ENCODE results near the gene EXOG.

EXOG gene

GRCh38 chr3:38541806-38542205, 45.7 kb downstream of the EXOG start:
- DNase-seq (ENCODE audit: low read depth), result peak; percentile 25
- TF ChIP-seq, protein P1, sequence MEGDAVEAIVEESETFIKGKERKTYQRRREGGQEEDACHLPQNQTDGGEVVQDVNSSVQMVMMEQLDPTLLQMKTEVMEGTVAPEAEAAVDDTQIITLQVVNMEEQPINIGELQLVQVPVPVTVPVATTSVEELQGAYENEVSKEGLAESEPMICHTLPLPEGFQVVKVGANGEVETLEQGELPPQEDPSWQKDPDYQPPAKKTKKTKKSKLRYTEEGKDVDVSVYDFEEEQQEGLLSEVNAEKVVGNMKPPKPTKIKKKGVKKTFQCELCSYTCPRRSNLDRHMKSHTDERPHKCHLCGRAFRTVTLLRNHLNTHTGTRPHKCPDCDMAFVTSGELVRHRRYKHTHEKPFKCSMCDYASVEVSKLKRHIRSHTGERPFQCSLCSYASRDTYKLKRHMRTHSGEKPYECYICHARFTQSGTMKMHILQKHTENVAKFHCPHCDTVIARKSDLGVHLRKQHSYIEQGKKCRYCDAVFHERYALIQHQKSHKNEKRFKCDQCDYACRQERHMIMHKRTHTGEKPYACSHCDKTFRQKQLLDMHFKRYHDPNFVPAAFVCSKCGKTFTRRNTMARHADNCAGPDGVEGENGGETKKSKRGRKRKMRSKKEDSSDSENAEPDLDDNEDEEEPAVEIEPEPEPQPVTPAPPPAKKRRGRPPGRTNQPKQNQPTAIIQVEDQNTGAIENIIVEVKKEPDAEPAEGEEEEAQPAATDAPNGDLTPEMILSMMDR (conservative IDR thresholded peaks at IDR 0.05; ENCODE audit: control insufficient read depth, insufficient read depth, low read depth, low read length), result no peak
- H3K4me3 ChIP-seq (ENCODE audit: control insufficient read depth, low read depth, low read length), result no peak overlapping the region

DNA sequence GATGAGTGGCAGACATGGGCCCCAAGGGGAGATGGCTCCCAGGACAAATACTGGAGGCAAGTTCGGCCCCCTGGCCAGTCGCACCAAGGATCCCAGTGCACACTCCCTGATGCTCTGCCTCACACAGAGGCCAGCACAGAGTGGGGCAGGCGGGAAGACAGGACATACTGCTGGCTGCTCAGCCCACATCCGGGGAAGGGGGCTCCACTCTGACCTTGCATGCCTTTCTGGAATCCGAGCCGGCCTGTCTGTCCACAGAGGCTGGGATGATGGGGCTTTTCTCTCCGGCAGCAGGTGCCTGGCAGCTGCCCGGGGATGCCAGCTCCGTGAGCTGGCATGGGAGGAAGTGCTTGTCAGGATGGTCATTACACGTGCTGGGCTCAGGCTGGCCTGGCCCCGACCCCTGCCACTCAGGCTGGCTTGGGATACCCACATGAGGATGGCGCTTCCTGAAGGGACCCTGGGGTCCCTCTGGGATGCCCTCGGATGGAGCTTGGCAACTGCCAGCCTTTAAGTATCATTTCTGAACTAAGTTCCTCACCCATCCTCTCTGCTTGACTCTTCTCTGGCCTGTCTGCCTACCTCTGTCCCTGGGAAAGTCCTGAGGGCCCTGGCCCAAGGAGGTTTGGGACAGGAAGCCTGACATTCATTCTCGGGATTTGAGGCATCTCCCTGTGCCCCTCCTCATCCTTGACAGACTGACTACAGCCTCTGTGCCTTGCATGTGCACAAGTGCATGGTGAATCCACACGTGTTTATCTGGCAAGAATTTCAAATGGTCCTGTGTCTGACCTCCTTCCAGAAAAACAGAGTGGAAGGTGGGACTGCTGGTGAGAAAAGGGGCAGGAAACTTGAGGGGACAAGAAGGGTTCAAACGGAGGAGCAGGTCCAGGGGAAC, 46.5 kb downstream of the EXOG start:
- DNase-seq (ENCODE audit: low read depth), result no peak
- TF ChIP-seq, protein P1 (conservative IDR thresholded peaks at IDR 0.05; ENCODE audit: control insufficient read depth, insufficient read depth, low read depth, low read length), result no peak
- no peak overlapping the region for H3K4me3 ChIP-seq (ENCODE audit: control insufficient read depth, low read depth, low read length)

- TF ChIP-seq, protein P1 (conservative IDR thresholded peaks at IDR 0.05; ENCODE audit: control insufficient read depth, insufficient read depth, low read depth, low read length), result no peak
- no peak overlapping the region for H3K4me3 ChIP-seq (ENCODE audit: control insufficient read depth, low read depth, low read length)
Measured at GRCh38 chr3:38543586-38543985, 47.4 kb downstream of the EXOG start.

GRCh38 chr3:38544926-38545325, 48.8 kb downstream of the EXOG start:
- DNase-seq (ENCODE audit: low read depth), result no peak
- TF ChIP-seq, protein P1 (conservative IDR thresholded peaks at IDR 0.05; ENCODE audit: control insufficient read depth, insufficient read depth, low read depth, low read length), result no peak
- H3K4me3 ChIP-seq (ENCODE audit: control insufficient read depth, low read depth, low read length), result no peak overlapping the region

More at GRCh38 chr3:38543586-38543985, 47.4 kb downstream of the EXOG start:
- no peak for DNase-seq (ENCODE audit: low read depth)

DNA sequence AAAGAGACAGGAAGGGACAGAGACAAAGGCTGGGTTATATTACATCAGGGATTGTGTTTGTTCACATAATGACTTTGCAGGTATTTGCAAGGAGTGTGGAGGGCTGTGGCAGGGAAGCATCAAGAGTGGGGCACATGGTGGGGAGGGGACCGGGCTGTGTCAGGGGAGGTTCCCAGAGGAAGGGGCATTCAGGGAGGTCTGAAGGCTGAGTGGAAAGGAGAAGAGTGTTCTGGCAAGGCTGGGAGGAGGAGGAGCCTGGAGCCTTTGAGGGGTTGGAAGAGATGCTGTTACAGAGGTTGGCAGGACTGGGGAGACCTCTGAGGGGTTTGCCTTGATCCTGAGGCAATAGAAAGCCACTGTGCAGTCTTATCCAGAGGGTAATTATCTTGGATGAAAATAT, 49.4 kb downstream of the EXOG start:
- TF ChIP-seq, protein P1 (conservative IDR thresholded peaks at IDR 0.05; ENCODE audit: control insufficient read depth, insufficient read depth, low read depth, low read length), result no peak
- no peak for DNase-seq (ENCODE audit: low read depth)

DNA sequence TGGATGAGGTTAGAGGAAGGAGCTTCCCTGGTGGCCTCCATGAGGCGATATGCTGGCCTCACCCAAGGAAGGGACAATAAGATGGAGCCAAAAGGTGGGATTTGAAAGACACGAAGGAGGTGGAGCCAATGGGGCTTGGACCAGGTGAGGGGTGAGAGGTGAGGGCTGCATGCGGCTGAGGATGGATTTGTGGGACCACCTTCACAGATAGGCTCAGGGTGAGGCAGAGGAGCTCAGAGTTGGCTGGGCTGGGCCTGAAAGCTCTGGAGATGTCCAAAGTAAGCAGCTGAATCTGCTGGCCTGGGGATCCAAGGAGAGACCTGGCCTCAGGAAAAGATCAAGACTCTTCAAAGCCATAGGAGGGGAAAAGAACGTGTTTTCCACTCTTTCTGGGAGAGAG, 49.8 kb downstream of the EXOG start:
- DNase-seq (ENCODE audit: low read depth), result no peak
- TF ChIP-seq, protein P1 (conservative IDR thresholded peaks at IDR 0.05; ENCODE audit: control insufficient read depth, insufficient read depth, low read depth, low read length), result no peak
- no peak overlapping the region for H3K4me3 ChIP-seq (ENCODE audit: control insufficient read depth, low read depth, low read length)

More for the DNA sequence above, 49.4 kb downstream of the EXOG start:
- no peak overlapping the region for H3K4me3 ChIP-seq (ENCODE audit: control insufficient read depth, low read depth, low read length)
